ENCODE data around the gene OLFM4.

The OLFM4 gene

DNA sequence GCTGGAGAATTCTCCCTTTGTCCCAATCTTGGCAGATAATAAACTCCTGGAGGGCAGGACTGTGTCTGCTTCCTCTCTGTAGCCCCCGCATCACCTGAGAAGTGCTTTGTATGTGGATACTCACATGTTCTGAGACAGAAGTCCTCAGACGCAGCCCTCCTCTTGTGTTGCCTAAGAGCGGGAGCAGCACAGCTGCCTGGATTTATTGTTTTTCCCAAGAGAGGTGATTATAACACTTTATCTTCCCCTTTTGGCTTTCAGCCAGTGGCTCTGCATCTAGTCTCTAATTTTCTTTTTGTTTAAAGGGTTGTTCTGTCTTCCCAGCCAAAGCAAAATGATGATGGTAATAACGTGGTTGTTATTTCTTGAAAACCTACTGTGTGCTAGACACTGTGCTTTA, 36.1 kb downstream of the OLFM4 start:
- no peak for DNase-seq (ENCODE audit: low read depth in 3 of 3, low spot score in 1 of 3)

- no peak for DNase-seq (ENCODE audit: low read depth in 3 of 3, low spot score in 1 of 3)
Measured at GRCh38 chr13:53066411-53066810, 37.8 kb downstream of the OLFM4 start.

DNA sequence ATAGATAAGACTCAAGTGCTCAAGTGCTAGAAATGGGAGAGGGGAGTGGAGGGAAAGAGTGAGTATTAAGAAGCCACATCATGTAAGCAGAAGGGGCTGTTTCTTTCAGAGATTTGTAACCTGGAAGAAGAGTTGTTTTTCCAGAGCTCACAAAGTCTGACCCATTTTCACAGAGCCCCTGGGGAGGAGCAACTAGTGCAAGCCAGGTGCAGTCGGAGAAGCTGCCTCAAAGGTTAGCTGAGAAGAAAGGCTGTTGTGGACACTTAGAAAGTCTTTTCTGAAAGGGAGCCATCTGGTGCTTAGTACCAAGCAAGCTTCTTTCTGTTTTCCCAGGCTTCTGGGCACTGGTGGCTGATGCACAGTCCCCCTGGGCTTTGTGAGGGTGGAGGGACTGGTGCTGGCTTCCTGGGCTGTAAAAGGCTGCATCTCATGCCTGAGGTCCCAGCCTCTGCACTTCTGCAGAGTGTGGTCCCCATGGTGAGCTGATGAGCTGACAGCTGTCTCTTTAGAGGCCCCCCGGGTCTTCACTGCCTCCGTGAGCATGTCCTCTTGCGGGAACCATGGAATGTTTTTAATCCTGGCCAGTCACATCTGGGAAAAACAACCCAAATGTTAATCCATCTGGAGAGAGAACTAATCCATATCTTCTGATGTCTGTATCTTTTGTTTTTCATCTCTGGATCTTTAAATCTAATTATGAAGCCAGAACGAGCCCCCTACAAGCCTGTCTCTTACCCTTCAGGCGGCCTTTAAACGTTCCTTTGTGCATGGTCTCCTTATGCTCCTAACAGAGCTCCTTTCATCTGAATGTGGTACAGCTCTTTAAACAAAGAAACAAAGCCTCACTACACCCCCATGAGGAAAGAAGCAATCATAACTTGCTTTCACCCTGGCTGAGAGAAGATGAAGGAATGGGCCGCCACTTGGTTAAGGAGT, 40.2 kb downstream of the OLFM4 start:
- DNase-seq (ENCODE audit: low read depth in 3 of 3, low spot score in 1 of 3), result no peak

GRCh38 chr13:53069800-53070199, 41.2 kb downstream of the OLFM4 start:
- no peak for DNase-seq (ENCODE audit: low read depth in 3 of 3, low spot score in 1 of 3)

DNA sequence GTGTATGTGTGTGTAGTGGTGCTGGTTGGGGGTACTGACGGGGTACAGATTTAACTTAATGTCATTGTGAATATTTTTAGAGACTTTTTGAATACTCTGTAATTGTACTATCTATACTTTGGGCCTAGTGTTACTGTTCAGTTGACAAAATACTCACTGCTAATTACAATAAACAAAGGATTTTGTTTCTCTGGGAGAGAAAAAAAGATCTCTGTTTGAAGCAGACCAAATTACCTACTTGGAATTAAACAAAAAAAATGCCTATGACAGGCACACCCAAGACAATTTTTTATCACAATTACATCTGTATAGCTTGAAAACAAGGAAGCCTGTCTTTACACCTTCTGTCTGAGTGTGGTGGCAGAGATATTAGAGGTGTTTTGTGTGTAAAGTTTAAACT, 45.1 kb downstream of the OLFM4 start:
- DNase-seq (ENCODE audit: low read depth in 3 of 3, low spot score in 1 of 3), result no peak

- DNase-seq (ENCODE audit: low read depth in 3 of 3, low spot score in 1 of 3), result no peak
Measured at GRCh38 chr13:53074114-53074513, 45.5 kb downstream of the OLFM4 start.

DNA sequence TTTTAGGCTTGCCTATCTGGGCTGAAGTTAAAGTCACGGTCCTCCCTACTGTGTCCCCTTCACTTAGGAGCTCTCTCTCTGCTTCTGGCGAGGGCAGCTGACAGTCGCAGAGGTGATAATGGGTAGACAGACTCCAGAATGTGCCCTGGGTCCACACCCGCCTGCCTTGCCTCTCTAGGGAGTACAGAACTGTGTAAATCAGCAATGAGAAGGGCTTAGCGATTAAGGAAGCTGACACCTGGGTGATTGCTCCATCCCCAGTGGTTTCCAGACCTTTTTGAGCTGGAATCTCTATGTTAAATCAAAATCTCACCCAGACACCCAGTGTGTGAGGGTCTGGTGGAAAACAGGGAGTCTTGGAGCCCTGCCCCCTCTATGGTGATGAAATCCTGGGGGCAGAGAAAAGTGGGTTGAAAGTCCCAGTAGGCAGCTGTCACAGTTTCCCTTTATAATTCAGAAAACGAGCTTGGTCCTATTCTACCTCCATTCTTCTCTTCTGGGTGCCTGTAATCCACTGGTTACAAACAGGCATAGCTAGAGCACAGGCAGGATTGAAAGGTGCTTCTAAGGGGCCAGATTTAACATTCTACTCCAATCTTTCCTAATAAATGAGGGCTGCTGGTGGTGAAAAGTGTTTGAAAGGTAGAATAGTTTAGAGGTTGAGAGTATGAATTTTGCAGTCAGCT, 46.9 kb downstream of the OLFM4 start:
- no peak for DNase-seq (ENCODE audit: low read depth in 3 of 3, low spot score in 1 of 3)

DNA sequence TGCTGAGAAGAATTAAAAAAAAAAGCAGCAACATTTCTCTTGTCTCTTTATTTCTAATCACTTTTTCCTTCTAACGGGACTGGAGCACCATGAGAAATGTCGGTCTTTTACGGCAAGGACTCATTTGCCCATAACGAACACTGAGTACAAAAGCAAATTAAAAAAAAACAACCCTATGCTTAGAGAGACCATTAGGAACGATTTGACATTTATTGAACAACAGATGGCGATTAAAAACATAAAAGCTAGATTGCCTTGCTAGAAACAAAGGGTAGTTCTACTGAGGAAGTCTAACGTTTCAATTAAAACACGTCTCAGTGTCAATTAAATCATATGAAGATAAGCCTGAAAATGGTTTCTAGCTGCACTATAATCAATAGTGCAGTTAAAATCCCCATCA, 51.1 kb downstream of the OLFM4 start:
- no peak for DNase-seq (ENCODE audit: low read depth in 3 of 3, low spot score in 1 of 3)

GRCh38 chr13:53088871-53089270, 60.3 kb downstream of the OLFM4 start:
- DNase-seq (ENCODE audit: low read depth in 3 of 3, low spot score in 1 of 3), result no peak

- no peak for DNase-seq (ENCODE audit: low read depth in 3 of 3, low spot score in 1 of 3)
Measured at GRCh38 chr13:53089951-53090350, 61.3 kb downstream of the OLFM4 start.

DNA sequence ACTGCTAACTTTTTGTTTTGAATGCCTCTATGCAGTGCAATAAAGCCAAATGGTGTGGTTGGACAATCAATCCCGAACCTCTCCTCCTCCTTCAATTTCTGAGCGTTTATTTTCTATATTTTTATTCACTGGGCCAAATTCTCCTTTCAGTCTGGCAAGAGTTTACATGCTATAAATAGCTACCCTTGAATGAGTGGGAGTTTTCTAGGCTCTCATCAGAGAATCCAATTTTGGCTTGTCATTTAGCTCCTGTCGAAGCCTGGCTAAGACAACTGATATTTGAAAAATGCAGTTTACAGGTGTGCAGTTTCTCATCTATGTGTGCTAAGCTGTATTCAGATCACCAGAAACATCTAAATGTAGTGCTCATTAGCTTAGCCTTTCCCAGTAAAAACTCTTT, 61.8 kb downstream of the OLFM4 start:
- no peak for DNase-seq (ENCODE audit: low read depth in 3 of 3, low spot score in 1 of 3)

GRCh38 chr13:53092931-53093330, 64.3 kb downstream of the OLFM4 start:
- DNase-seq (ENCODE audit: low read depth in 3 of 3, low spot score in 1 of 3), result no peak

- no peak for DNase-seq (ENCODE audit: low read depth in 3 of 3, low spot score in 1 of 3)
Measured at GRCh38 chr13:53098455-53098854, 69.8 kb downstream of the OLFM4 start.

DNA sequence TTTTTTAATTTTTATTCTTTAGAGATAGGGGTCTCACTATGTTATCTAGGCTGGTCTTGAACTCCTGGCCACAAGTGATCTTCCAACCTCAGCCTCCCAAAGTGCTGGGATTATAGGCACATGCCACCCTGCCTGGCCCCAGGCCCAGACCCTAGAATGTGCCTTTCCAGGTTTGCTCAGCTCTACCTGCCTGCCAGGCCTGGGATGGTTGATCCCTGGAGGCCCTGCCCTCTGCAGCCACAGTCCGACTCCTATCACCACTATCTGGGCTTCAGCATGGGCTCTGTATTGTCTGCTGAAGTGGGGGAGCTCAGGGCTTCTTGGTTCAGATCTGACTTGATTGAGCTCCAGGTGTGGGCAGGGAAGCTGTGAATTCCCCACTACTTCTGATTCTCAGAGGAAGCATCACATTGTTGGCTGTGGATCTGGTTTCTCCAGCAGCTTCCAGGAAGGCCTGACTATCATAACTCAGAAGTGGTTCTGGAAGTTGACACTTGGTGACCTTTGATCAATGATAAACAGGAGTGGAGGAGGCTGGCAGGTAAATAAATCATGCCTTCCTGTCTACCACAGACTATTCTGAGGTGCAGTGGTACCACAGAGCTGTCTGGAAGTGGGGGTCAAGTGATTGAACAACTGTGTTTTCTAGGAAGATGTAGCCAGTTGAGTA, 71.9 kb downstream of the OLFM4 start:
- DNase-seq (ENCODE audit: low read depth in 3 of 3, low spot score in 1 of 3), result no peak
